ENCODE results near the gene PBX1. TPM values are rescaled to one million over a fixed set of nuclear protein-coding genes. Genes with fewer than 3 reads are reported as not detected.

Gene PBX1
- polyA plus RNA-seq, 3 donors = 0.07 TPM; not detected in 2

GRCh38 chr1:164618202-164618564 lies 59.2 kb downstream of the PBX1 start:
- DNase-seq = no peak
- no peaks in the 10 kb centered on the region for H3K36me3 Mint-ChIP-seq
- Histone ChIP-seq H3K4me2 (replicated peaks; ENCODE audit: extremely low read depth, low read length, poor library complexity, severe bottlenecking) (no peak overlapping the region), H3K79me2 (ENCODE audit: insufficient read depth, low read length) (no peaks in the 10 kb centered on the region), H3K9me3 (replicated peaks in 1 of 2; ENCODE audit: control insufficient read depth in 1 of 2, insufficient read depth in 1 of 2, low read length in 2 of 2) (no peaks in the 10 kb centered on the region), H3K4me3 (replicated peaks in 1 of 3; ENCODE audit: low read depth in 2 of 3, low read length in 3 of 3) (no peak overlapping the region), H3K36me3 (replicated peaks in 1 of 2; ENCODE audit: control insufficient read depth in 1 of 2, insufficient read depth in 2 of 2, low read length in 2 of 2) (no peaks in the 10 kb centered on the region), H3K9ac (ENCODE audit: insufficient read depth, low read length, poor library complexity, severe bottlenecking) (no peak overlapping the region), H3K27me3 (ENCODE audit: control insufficient read depth in 2 of 2, insufficient read depth in 2 of 2, low read length in 2 of 2) (no peaks in the 10 kb centered on the region), H3K27ac (ENCODE audit: low read depth in 1 of 2, low read length in 2 of 2) (no peak overlapping the region), H4K20me1 (ENCODE audit: insufficient read depth, low read length) (no peaks in the 10 kb centered on the region), H2AFZ (ENCODE audit: insufficient read depth, low read depth, low read length, poor library complexity, severe bottlenecking) (no peak overlapping the region), H3K4me1 (ENCODE audit: control insufficient read depth in 1 of 2, insufficient read depth in 2 of 2, low read length in 2 of 2) (no peaks in the 10 kb centered on the region)
- H3K4me1 Mint-ChIP-seq = no peaks in the 10 kb centered on the region
- H3K27me3 Mint-ChIP-seq (ENCODE audit: low read depth in 3 of 3) = peaks cover 1 to 4% (median 2%) of the 10 kb centered on the region in 3 donors
- H3K9me3 Mint-ChIP-seq = no peaks in the 10 kb centered on the region
- WGBS (ENCODE audit: insufficient coverage) = no CpG with 5 or more reads among the region's 5 CpGs
- intact Hi-C loops (cut with micrococcal nuclease) = no loop called here
- H3K4me3 Mint-ChIP-seq = no peak overlapping the region
- no peak overlapping the region for H3K27ac Mint-ChIP-seq
- no peak for TF ChIP-seq CTCF (IDR thresholded peaks at IDR 0.05)

DNA sequence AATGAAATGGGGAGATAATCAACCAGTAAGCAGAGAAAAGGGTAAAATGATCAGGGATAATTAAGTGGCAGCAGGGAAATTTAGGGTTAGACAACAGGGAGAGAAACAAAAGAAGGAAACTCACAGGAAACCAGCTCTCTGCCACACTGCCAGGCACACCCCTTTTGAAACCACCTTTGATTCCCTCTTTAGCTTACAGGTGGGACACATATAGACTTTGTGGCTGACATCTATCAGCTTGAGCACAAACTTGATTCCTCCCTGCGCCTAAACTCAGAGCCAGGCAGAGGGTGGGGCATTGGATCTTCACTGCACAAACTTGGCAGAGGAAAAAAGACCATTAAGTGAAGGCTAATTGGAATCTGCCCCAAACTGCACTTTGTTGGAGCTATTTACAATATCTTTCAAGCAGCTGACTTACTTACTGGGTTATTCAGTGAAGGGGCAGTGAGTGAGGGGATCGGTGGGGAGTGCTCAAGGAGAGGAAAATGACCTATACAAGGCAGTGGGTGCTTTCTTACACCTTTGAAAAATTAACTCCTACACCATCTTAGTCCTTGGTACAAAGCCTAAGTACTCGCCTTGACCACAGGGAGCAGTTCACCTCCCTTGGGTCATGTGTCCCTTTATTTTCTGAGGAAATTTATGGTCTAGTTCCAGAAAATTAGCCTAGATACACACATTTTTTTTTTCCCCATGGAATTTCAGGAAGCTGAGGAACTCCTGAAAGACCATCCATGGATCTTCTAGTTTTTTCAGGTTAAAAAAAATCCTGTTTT lies 60.2 kb downstream of the PBX1 start:
- H3K4me2 ChIP-seq (replicated peaks; ENCODE audit: extremely low read depth, low read length, poor library complexity, severe bottlenecking) = no peak overlapping the region
- no peaks in the 10 kb centered on the region for H3K9me3 ChIP-seq (replicated peaks in 1 of 2; ENCODE audit: control insufficient read depth in 1 of 2, insufficient read depth in 1 of 2, low read length in 2 of 2)
- no peaks in the 10 kb centered on the region for H3K4me1 ChIP-seq (ENCODE audit: control insufficient read depth in 1 of 2, insufficient read depth in 2 of 2, low read length in 2 of 2)
- H3K79me2 ChIP-seq (ENCODE audit: insufficient read depth, low read length) = no peaks in the 10 kb centered on the region
- TF ChIP-seq CTCF (IDR thresholded peaks at IDR 0.05) = no peak
- no peak for DNase-seq
- Mint-ChIP-seq H3K9me3 (no peaks in the 10 kb centered on the region), H3K4me1 (no peaks in the 10 kb centered on the region), H3K36me3 (no peaks in the 10 kb centered on the region), H3K27me3 (ENCODE audit: low read depth in 3 of 3) (peaks cover 1 to 4% (median 2%) of the 10 kb centered on the region in 3 donors), H3K27ac (no peak overlapping the region), H3K4me3 (no peak overlapping the region)
- no peak overlapping the region for H3K27ac ChIP-seq (ENCODE audit: low read depth in 1 of 2, low read length in 2 of 2)
- intact Hi-C loops (cut with micrococcal nuclease) = no loop called here
- H4K20me1 ChIP-seq (ENCODE audit: insufficient read depth, low read length) = no peaks in the 10 kb centered on the region
- WGBS (ENCODE audit: insufficient coverage) = 72% methylated on average over 2 of the region's 3 CpGs
- H3K36me3 ChIP-seq (replicated peaks in 1 of 2; ENCODE audit: control insufficient read depth in 1 of 2, insufficient read depth in 2 of 2, low read length in 2 of 2) = no peaks in the 10 kb centered on the region
- H2AFZ ChIP-seq (ENCODE audit: insufficient read depth, low read depth, low read length, poor library complexity, severe bottlenecking) = no peak overlapping the region
- H3K4me3 ChIP-seq (replicated peaks in 1 of 3; ENCODE audit: low read depth in 2 of 3, low read length in 3 of 3) = no peak overlapping the region
- no peaks in the 10 kb centered on the region for H3K27me3 ChIP-seq (ENCODE audit: control insufficient read depth in 2 of 2, insufficient read depth in 2 of 2, low read length in 2 of 2)
- no peak overlapping the region for H3K9ac ChIP-seq (ENCODE audit: insufficient read depth, low read length, poor library complexity, severe bottlenecking)

Data from CD14-positive monocyte (primary cell).